HPDE6-E6E7 (cell line): Measurements from ENCODE around the gene CNOT3.
"Not testable (repeated sequence)": the region's sequence is repeated elsewhere in the genome, so short reads cannot be mapped to it uniquely, and the experiment has no call there.

Source experiments
- DNase-seq: peaks from one replicate; pipeline ENCODE4 v3.0.0; 2011; ENCODE audit warnings: missing footprints; ENCODE audit errors: extremely low spot score

CNOT3 gene

DNA sequence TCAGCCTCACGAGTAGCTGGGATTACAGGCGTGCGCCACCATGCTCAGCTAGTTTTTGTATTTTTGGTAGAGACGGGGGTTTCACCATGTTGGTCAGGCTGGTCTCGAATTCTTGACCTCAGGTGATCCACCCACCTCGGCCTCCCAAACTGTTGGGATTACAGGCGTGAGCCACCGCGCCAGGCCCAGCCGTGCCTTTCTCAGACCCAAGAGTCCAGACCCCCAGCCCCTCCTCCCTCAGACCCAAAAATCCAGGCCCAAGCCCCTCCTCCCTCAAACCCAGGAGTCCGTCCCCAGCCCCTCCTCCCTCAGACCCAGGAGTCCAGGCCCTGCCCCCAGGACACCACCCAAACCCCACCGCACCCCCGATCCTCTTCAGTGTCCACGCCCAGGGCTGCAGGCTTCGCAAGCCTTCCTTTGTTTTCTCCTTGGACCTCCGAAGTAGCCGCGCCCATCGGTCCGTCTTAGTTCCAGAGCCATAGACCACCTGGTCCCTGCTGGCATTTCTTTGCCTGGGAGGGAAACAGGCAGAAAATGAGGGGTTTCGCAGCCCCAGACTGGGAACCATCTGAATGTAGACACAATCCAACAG lies 31.7 kb downstream of the CNOT3 start:
- no peak for DNase-seq

DNA sequence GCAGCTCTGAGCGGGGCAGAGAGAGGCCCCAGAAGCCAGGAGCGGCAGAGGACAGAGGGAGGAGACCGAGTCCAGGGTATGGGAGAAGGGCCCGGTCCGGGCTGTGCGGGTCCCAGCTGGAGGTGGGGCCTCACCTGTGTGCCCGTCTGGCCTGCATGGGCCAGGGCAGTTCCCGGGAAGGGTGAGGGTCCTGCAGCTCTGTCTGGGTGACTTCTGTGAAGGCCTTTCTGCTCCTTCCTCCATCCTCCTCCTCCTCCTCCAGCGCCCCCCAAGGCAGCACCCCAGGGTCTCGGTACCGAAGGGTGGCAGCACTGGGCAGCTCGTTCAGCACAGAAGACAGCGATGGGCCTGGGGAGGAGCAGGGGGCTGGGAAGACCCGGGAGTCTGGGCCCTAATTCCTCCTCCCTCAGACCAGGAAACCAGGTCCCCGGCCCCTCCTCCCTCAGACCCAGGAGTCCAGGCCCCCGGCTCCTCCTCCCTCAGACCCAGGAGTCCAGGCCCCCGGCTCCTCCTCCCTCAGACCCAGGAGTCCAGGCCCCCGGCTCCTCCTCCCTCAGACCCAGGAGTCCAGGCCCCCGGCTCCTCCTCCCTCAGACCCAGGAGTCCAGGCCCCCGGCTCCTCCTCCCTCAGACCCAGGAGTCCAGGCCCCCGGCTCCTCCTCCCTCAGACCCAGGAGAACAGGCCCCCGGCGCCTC lies 34.3 kb downstream of the CNOT3 start:
- DNase-seq, result not testable (repeated sequence)

- DNase-seq, result peak; percentile 93
These were observed 35.2 kb downstream of the CNOT3 start, which contains the start of gene TMC4 for GRCh38 chr19:54172471-54173358. TMC4 (minus strand) TSS chr19:54173160; CDS start chr19:54173117, 43 bp downstream.

- DNase-seq, result no peak
These were observed 35.8 kb downstream of the CNOT3 start for GRCh38 chr19:54173359-54173699.

DNA sequence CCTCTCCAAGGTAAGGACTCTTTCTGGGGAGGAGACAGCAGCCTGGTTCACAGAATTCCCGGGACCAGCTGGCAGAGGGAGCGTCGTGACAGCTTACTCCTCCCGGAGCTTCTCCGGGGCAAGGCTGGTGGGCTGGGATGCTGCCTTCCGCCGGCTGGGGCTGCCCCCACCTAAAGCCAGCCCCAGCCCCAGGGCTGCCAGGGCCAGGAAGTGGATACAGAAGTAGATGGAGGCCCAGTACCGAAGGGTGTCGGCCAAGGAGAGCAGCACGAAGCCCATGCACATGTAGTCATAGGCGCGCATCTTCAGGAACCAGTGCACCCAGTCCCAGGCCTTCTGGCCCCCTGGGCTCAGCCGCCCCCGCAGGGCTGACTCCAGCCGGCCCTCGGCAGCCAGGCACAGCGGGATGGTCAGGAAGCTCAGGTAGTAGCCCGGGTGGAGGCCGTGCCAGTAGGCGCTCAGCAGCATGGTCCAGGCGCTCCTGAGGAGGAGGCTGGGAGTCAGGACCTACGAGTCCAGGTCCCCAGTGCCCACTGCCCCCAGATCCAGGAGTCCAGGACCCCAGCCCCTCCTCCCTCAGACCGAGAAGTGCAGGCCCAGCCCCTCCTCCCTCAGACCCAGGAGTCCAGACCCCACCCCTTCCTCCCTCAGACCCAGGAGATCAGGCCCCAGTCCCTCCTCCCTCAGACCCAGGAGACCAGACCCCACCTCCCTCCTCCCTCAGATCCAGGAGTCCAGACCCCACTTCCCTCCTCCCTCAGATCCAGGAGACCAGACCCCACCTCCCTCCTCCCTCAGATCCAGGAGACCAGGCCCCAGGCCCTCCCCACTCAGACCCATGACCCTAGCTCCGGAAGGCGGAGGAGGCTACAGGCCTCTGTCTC lies 36.6 kb downstream of the CNOT3 start:
- no peak for DNase-seq

DNA sequence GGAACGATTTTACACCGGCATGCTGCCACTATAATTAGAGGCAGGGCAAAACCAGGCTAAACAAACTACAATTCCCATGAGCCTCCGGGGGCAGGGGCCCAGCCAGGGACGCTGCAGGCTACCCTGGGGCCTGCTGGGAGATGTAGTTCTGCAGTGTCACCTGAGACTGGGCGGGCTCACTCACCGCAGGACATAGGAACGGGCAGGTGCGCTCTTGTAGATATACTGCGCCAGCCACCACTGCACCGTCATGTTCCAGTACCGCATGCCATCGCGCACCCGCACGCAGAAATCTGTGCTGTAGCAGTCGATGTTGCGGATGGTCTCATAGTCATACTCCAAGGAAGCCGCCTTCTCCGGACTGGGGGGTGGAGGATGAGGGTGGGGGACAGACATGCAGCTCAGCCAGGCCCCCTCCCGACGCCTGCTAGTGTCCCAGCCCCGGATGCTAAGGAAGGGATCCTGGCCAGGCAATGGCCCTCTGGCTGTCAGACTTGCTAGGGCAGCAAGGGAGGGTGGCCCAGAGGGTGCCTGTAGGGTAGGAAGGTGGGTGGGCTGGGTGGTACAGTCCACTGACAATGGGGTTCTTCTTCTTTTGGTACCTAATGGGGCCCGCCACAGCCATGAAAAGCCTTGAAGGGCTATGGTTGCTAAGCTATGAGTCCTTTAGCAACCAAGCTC lies 41.2 kb downstream of the CNOT3 start:
- DNase-seq, result no peak

- no peak for DNase-seq
These were observed 41.8 kb downstream of the CNOT3 start for GRCh38 chr19:54179262-54179852.

DNA sequence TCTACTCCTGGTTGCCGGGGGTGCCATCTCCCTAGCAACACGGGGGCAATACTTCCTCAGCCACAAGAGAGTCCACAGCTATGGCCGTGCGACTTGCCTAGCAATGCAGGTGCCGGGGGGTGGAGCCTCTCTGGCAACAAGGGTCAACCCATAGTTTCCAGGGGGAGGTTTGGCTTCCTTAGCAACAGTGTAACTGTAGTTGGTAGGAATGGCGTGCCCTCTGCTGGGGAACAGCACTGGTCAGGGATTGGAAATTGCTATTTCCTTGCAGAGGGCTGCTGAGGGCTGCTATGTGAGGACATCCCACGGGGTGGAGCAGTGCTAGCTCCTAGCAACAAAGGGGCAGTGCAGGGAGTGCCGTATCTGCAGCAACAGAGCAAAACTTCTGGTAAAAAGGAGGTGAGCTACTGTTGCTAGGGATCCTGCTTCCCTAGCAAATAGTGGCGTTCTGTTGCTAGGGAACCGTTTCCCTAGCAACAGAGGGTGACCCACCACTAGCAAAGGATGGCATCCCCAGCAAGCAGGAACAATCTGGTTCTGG lies 42.4 kb downstream of the CNOT3 start:
- DNase-seq, result no peak

- DNase-seq, result no peak
These were observed 43.1 kb downstream of the CNOT3 start for GRCh38 chr19:54180691-54181091.

DNA sequence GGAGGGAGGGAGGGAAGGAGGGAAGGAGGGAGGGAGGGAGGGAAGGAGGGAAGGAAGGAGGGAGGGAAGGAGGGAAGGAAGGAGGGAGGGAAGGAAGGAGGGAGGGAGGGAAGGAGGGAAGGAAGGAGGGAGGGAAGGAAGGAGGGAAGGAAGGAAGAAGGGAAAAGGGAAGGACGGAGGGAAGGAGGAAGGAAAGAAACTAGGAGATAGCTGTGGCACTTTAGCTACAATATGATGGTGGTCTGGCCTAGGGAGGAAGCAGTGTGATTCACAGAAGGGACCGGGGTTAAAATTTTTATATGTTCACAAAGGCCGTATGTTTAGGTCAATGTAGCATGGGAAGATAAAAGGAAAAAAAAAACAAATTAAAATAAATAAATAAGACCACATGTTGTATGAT lies 44.3 kb downstream of the CNOT3 start:
- not testable (repeated sequence) for DNase-seq

DNA sequence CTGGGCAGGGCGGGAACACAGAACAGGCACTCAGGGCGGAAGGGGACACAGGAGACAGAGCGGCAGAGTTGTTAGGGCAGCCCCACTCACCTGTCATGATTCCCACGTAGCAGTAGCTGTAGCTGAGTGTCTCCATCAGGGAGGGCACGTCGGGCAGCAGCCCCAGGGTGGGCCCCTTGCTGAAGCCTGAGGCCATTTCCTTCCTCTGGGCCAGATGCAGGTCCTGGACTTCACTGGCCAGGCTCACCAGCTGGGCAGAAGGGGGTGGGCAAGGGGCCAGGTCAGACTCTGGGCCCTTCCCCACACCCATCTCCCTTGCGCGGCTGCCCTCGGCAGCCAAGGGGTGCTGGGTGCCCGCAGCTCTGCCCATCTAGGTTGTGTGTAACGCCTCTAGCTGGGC lies 45.9 kb downstream of the CNOT3 start:
- DNase-seq, result no peak

DNA sequence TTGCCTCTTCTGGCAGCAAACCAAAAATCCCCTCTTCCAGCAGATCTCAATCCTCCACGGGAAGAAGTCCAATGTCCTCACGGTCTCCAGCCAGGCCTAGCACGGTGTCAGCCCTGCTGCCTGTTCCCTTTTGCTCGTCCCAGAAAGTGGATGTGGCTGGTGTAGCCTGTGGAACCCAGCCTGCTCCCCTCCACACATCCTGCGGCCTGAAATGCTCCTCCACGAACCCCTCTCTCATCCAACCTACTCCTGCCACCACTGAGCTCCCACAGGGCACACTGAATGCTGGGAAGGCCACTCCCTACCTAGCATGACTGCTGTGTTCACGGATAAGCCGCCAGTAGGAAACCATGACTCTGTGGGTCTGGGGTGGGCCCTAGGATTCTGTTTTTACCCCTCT lies 48.8 kb downstream of the CNOT3 start:
- no peak for DNase-seq

DNA sequence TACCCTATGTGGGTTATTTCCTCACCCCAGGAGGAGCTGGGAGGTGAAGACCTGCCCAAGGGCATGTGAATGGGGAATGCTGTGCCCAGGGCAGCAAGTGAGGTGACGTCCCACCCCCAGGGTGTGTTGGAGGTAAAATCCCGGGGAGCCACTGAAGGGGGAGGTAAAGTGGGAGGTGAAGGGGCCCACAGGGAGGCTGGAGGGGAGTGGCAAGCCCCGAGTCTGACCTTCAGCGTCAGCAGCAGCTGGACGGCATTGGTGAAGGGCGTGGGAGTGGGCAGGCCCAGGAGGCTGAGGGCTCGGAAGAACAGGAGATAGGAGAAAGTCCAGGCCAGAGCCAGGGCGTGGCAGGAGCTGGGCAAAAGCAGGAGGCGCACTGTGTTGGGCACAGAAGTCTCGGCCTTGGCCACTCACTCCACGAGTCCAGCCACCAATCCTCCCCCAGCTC lies 49.4 kb downstream of the CNOT3 start:
- DNase-seq, result no peak

- no peak for DNase-seq
These were observed 50.8 kb downstream of the CNOT3 start for GRCh38 chr19:54188215-54188871.

- peak; percentile 88 for DNase-seq
These were observed 51.7 kb downstream of the CNOT3 start, which contains the start of gene MBOAT7 for GRCh38 chr19:54189145-54189734. MBOAT7 (minus strand) TSS chr19:54189580; CDS start chr19:54188508, 1,072 bp downstream.

- DNase-seq, result peak; percentile 83
These were observed 52.4 kb downstream of the CNOT3 start for GRCh38 chr19:54189735-54190502.

DNA sequence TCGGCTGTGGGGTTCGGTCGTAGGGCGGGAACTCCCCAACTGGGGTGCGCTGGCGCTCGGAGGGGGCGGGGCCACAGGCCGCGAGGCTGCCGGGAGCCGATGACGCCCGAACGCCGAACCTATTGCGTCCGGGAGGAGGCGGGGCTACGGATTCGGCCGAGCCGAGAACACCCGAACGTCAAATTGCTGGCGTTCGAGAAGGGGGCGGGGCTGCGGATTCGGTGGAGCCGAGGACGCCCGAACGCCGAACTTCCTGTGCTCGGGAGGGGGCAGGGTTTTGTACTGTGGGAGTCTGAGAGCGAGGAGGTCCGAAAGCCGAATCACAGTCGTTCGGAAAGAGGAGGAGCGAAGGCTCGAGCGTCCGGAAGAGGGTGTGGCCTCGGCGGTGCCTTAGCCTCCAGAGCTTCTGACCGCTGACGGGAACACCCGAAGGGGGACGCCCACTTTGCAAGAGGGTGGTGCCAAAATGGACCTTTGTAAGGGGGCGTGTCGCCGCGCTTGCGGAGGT lies 53.0 kb downstream of the CNOT3 start:
- peak; percentile 77 for DNase-seq
